Prostate gland (tissue), 2 donors: ENCODE results near the gene PPFIA4.

ENCODE experiments used
- CTCF ChIP-seq, 4 experiments: fragments of 200-600 bp in 2 of 4; fragments of 450-650 bp in 2 of 4; sonication (generic) in 2 of 4; IDR thresholded peaks; 1 replicate in 3 of 4; 2 replicates in 1 of 4; pipeline ENCODE4 v1.5.1; 2016 to 2019; ENCODE audit warnings: antibody characterized with exemption in 4 of 4, mild to moderate bottlenecking in 2 of 4, moderate library complexity in 2 of 4
- POLR2AphosphoS5 ChIP-seq: sonication (generic); formaldehyde crosslinking; IDR thresholded peaks from one replicate; pipeline ENCODE4 v1.6.1; 2017; ENCODE audit warnings: antibody characterized with exemption

GRCh38 chr1:203091761-203092330, 65.6 kb downstream of the PPFIA4 start:
- TF ChIP-seq CTCF (IDR thresholded peaks at IDR 0.05) (no peak), POLR2AphosphoS5 (no peak)
